Loucy (cell line): ENCODE data around the gene DUSP3.

Source experiments
- H2AFZ ChIP-seq: fragments of 200-600 bp; sonication (generic); 2 replicates; pipeline ENCODE4 v1.6.0; 2016; ENCODE audit warnings: antibody characterized with exemption, mild to moderate bottlenecking, low read length, moderate library complexity
- H3F3A ChIP-seq: fragments of 200-600 bp; 2 replicates; pipeline ENCODE4 v1.6.0; 2016; ENCODE audit warnings: antibody characterized with exemption, low read depth, mild to moderate bottlenecking
- H3K27me3 ChIP-seq: fragments of 200-600 bp; sonication (generic); 2 replicates; pipeline ENCODE4 v1.6.1; 2014; ENCODE audit warnings: low read length, mild to moderate bottlenecking; ENCODE audit not compliant: insufficient read depth, poor library complexity, severe bottlenecking
- H3K36me3 ChIP-seq: fragments of 200-600 bp; sonication (generic); 2 replicates; pipeline ENCODE4 v1.6.1; 2016; ENCODE audit warnings: low read length; ENCODE audit not compliant: insufficient read depth
- H3K4me1 ChIP-seq: fragments of 200-600 bp; sonication (generic); 2 replicates; pipeline ENCODE4 v1.5.1; 2014; ENCODE audit warnings: low read length, mild to moderate bottlenecking; ENCODE audit not compliant: insufficient read depth, poor library complexity, severe bottlenecking
- H3K4me2 ChIP-seq: fragments of 200-600 bp; sonication (generic); 2 replicates; pipeline ENCODE4 v1.6.0; 2014; ENCODE audit warnings: antibody characterized with exemption, low read length, low read depth, mild to moderate bottlenecking; ENCODE audit not compliant: poor library complexity, severe bottlenecking
- H3K4me3 ChIP-seq: fragments of 200-600 bp; sonication (generic); 2 replicates; pipeline ENCODE4 v1.5.1; 2014; ENCODE audit warnings: low read length, mild to moderate bottlenecking, mixed read lengths; ENCODE audit not compliant: poor library complexity, severe bottlenecking
- H3K79me2 ChIP-seq: fragments of 200-600 bp; sonication (generic); 2 replicates; pipeline ENCODE4 v1.6.1; 2014; ENCODE audit warnings: low read length; ENCODE audit not compliant: insufficient read depth
- H3K9ac ChIP-seq: fragments of 200-600 bp; sonication (generic); 2 replicates; pipeline ENCODE4 v1.6.0; 2014; ENCODE audit warnings: mild to moderate bottlenecking, low read depth, low read length, moderate library complexity; ENCODE audit not compliant: poor library complexity, severe bottlenecking
- H3K9me2 ChIP-seq: fragments of 200-600 bp; sonication (generic); replicated peaks from 2 replicates; pipeline ENCODE4 v1.6.1; 2016; ENCODE audit warnings: low read depth, low read length, mixed read lengths
- H3K9me3 ChIP-seq: fragments of 200-600 bp; sonication (generic); 2 replicates; pipeline ENCODE4 v1.6.1; 2014; ENCODE audit warnings: mild to moderate bottlenecking, antibody characterized with exemption, low read length, low read depth; ENCODE audit not compliant: insufficient read depth
- H4K20me1 ChIP-seq: fragments of 200-600 bp; sonication (generic); 2 replicates; pipeline ENCODE4 v1.6.0; 2014; ENCODE audit warnings: antibody characterized with exemption, low read length, mild to moderate bottlenecking; ENCODE audit not compliant: insufficient read depth, poor library complexity, severe bottlenecking
- EZH2phosphoT487 ChIP-seq: fragments of 200-600 bp; IDR thresholded peaks from 2 replicates; pipeline ENCODE4 v1.6.1; 2018; ENCODE audit warnings: antibody characterized with exemption, mild to moderate bottlenecking, moderate library complexity, borderline replicate concordance
- TF ChIP-seq, protein P1 (sequence below): fragments of 200-600 bp; sonication (generic); conservative IDR thresholded peaks from 2 replicates; pipeline ENCODE4 v1.5.1; 2014; ENCODE audit warnings: mild to moderate bottlenecking, antibody characterized with exemption, low read length

Gene DUSP3

DNA sequence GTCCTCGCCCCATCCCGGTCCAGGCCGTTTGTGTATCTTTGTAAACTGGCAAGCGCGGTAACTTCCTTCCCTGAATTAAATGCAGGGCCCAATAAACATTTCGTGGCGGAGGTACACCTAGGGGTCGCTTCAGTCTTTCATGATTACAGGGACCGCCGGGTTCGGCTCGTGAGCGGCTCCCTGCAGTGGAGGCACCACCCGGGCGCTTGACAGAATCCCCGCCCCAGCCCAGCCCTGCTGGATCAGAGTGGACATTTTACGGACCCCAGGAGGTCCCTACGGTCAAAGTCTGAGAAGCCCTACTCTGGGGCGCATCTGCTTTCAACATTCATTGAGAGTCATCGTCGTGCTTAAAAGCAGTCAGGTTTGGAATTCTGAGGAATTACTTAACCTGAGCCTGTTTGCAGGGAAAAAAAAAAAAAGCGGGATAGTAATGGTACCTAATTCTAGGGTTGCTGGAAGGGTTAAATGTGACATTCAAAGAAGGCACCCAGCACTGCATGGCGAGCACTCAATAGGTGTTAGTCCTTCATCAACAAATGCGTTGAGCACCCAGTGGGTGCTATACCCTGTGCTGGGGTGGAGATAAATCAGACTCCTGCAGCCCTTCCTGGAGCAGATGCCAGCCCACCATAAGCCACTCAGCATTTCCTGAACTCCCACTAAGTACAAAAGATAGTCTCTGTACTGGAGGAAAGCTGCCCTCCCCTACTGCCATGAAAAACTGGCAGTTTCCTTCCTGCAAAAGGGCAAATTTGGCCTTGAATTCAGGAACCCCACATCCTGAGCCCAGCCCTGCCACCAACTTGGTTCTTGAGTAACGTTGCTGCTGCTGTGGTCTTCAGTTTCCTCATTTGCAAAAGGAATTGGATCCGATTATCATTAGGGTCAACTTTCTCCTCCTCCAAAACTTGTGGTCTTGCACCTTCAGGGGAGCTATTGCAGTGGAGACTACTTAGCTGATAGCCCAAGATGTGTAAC, 658 bp upstream of the DUSP3 start:
- peaks cover 17% of the 10 kb centered on the region for H3K4me1 ChIP-seq
- no peaks in the 10 kb centered on the region for H4K20me1 ChIP-seq
- H3F3A ChIP-seq: no peaks in the 10 kb centered on the region
- no peaks in the 10 kb centered on the region for H3K36me3 ChIP-seq
- H3K79me2 ChIP-seq: no peaks in the 10 kb centered on the region
- no peaks in the 10 kb centered on the region for H3K9me3 ChIP-seq
- H3K9ac ChIP-seq: peak overlapping the region; percentile 86
- H3K4me3 ChIP-seq: peak overlapping the region; percentile 94
- TF ChIP-seq, protein P1, sequence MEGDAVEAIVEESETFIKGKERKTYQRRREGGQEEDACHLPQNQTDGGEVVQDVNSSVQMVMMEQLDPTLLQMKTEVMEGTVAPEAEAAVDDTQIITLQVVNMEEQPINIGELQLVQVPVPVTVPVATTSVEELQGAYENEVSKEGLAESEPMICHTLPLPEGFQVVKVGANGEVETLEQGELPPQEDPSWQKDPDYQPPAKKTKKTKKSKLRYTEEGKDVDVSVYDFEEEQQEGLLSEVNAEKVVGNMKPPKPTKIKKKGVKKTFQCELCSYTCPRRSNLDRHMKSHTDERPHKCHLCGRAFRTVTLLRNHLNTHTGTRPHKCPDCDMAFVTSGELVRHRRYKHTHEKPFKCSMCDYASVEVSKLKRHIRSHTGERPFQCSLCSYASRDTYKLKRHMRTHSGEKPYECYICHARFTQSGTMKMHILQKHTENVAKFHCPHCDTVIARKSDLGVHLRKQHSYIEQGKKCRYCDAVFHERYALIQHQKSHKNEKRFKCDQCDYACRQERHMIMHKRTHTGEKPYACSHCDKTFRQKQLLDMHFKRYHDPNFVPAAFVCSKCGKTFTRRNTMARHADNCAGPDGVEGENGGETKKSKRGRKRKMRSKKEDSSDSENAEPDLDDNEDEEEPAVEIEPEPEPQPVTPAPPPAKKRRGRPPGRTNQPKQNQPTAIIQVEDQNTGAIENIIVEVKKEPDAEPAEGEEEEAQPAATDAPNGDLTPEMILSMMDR: peak; percentile 39
- TF ChIP-seq EZH2phosphoT487: no peak
- H3K27me3 ChIP-seq: peaks cover 32% of the 10 kb centered on the region
- H3K4me2 ChIP-seq: peak overlapping the region; percentile 86
- H3K9me2 ChIP-seq: no peaks in the 10 kb centered on the region
- H2AFZ ChIP-seq: peak overlapping the region; percentile 93

DNA sequence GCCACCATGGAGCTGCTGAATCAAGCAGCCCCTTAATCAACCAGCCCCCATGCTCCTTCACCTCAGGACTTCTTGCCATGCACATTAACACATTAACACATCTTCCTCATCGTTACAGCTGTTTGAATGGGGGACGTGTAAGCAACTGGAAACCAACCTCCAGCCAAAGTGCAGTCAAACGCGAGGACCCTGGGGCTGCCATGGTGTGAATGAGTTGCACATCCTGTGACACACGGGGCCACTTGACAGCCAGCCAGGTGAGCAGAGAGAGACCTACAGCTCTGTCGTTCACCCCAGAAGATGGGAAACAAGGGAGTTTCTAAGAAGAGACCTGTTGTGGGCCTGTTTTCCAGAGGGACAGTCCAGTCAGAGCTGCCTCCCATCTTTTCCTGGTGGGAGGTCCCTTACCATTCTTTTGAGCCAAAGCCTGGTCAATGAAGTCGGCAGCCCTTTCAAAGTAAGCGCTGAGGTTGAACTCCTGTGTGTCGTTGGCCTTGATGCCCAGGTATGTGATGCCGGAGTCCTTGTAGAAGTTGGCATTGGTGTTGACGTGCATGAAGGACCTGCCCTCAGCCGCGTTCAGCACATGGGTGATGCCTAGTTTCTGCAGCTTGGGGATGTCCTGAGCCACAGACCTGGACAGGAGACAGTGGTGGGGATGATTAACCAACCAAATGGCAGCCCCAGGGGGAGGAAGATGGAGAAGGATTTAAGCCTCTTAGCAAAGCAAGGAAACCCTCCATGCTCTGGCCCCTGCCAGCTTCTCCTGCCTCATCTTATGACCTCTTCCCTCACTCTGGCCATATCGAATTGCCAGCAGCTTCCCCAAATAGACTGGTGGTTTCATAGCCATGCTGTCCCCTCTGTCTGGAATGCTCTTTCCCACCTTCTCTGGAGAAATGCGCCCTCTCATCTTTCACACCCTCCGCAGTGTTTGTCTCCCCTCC, 4.2 kb downstream of the DUSP3 start:
- Histone ChIP-seq H3F3A (no peaks in the 10 kb centered on the region), H3K4me1 (peaks cover 14% of the 10 kb centered on the region), H3K9me2 (no peaks in the 10 kb centered on the region), H3K79me2 (no peaks in the 10 kb centered on the region), H3K4me2 (no peak overlapping the region), H3K36me3 (no peaks in the 10 kb centered on the region), H3K9me3 (no peaks in the 10 kb centered on the region), H2AFZ (no peak overlapping the region), H3K9ac (no peak overlapping the region), H3K4me3 (no peak overlapping the region), H4K20me1 (no peaks in the 10 kb centered on the region), H3K27me3 (no peaks in the 10 kb centered on the region)
- TF ChIP-seq EZH2phosphoT487: no peak
- TF ChIP-seq, protein P1: no peak

DNA sequence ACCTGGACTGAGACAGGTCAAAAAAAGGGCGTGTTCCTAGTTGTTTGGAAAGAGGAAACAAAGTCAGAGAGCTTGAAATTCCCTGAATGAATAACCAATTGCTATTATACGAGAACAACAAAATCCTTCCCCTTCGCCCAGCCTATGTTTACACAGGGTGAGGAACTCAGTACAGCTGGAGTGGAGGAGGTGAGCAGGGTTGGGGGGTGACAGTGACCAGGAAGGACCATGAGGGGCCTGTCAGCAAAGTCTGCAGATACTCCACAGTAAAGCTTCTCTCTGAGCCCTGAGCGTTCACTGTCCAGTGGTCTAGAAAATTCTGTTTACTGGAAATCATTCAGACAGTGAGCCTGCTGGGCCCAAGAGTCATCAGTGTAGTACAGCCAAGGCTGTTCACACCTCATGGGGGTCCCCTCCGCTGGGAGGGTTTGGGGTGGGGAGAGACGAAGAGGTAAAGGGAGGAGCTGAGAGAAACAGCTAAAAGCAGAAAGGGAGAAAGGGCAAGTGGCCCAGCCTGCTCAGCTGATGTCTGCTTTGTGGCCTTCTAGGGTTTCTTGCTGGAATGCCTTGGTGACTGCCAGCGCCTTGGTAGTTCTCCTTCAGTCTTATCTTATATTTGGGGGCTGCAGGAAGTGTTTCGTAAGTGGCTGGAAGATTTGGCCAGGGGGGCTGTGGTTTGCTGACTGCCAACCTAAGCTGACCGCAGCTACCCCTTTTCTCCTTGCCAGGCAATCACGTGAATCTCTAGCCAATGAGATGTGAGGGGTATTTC, 5.7 kb downstream of the DUSP3 start:
- Histone ChIP-seq H3K36me3 (no peaks in the 10 kb centered on the region), H3K4me2 (no peak overlapping the region), H2AFZ (no peak overlapping the region), H3K9me3 (no peaks in the 10 kb centered on the region), H3K27me3 (no peaks in the 10 kb centered on the region), H4K20me1 (no peaks in the 10 kb centered on the region), H3K4me1 (peaks cover 1% of the 10 kb centered on the region), H3K9me2 (no peaks in the 10 kb centered on the region), H3F3A (no peaks in the 10 kb centered on the region), H3K4me3 (no peak overlapping the region), H3K9ac (no peak overlapping the region), H3K79me2 (no peaks in the 10 kb centered on the region)
- TF ChIP-seq, protein P1: no peak
- no peak for TF ChIP-seq EZH2phosphoT487
